WTC11 (cell line): ENCODE data around the gene ACOX3.

Experiments
- ATF1 ChIP-seq: sonication (generic); formaldehyde crosslinking; IDR thresholded peaks from 2 replicates; pipeline ENCODE4 v1.8.1; 2023; ENCODE audit warnings: mild to moderate bottlenecking, moderate library complexity, missing genetic modification reagents
- HMGXB4 ChIP-seq: sonication (generic); formaldehyde crosslinking; IDR thresholded peaks from 2 replicates; pipeline ENCODE4 v1.8.1; 2023; ENCODE audit warnings: mild to moderate bottlenecking, moderate library complexity, missing genetic modification reagents
- KAT7 ChIP-seq: sonication (generic); formaldehyde crosslinking; IDR thresholded peaks from 2 replicates; pipeline ENCODE4 v1.8.1; 2023; ENCODE audit warnings: missing genetic modification reagents, mild to moderate bottlenecking, borderline replicate concordance
- MYBL2 ChIP-seq: sonication (generic); formaldehyde crosslinking; IDR thresholded peaks from 2 replicates; pipeline ENCODE4 v1.8.1; 2023; ENCODE audit warnings: mild to moderate bottlenecking, moderate library complexity, missing genetic modification reagents
- NR1H2 ChIP-seq: sonication (generic); formaldehyde crosslinking; IDR thresholded peaks from 2 replicates; pipeline ENCODE4 v1.9.0; 2021; ENCODE audit warnings: mild to moderate bottlenecking, moderate library complexity, missing genetic modification reagents
- NR3C1 ChIP-seq: sonication (generic); formaldehyde crosslinking; conservative IDR thresholded peaks from 2 replicates; pipeline ENCODE4 v1.8.1; 2023; ENCODE audit warnings: low read depth, mild to moderate bottlenecking, missing genetic modification reagents
- SP1 ChIP-seq: sonication (generic); formaldehyde crosslinking; conservative IDR thresholded peaks from 2 replicates; pipeline ENCODE4 v1.8.1; 2022; ENCODE audit warnings: missing genetic modification reagents
- TEAD4 ChIP-seq: sonication (generic); formaldehyde crosslinking; IDR thresholded peaks from 2 replicates; pipeline ENCODE4 v1.8.0; 2022; ENCODE audit warnings: mild to moderate bottlenecking, missing genetic modification reagents
- ZNF281 ChIP-seq: sonication (generic); formaldehyde crosslinking; IDR thresholded peaks from 2 replicates; pipeline ENCODE4 v1.8.0; 2023; ENCODE audit warnings: mild to moderate bottlenecking, missing genetic modification reagents
- TF ChIP-seq, protein P1 (sequence below): fragments of 250-450 bp; sonication (Bioruptor Pico); IDR thresholded peaks from 2 replicates; pipeline ENCODE4 v1.9.0; 2021; ENCODE audit warnings: mild to moderate bottlenecking
- TF ChIP-seq, protein P2 (sequence below): fragments of 200-600 bp; IDR thresholded peaks from 2 replicates; pipeline ENCODE4 v1.8.0; 2022; ENCODE audit warnings: antibody characterized with exemption
- TF ChIP-seq, protein P3 (sequence below): sonication (generic); formaldehyde crosslinking; IDR thresholded peaks from 2 replicates; pipeline ENCODE4 v1.8.1; 2023; ENCODE audit warnings: mild to moderate bottlenecking, missing genetic modification reagents, moderate library complexity
- TF ChIP-seq, protein P4 (sequence below): sonication (generic); formaldehyde crosslinking; IDR thresholded peaks from 2 replicates; pipeline ENCODE4 v1.8.0; 2022; ENCODE audit warnings: mild to moderate bottlenecking, missing genetic modification reagents
- TF ChIP-seq, protein P5 (sequence below): sonication (generic); formaldehyde crosslinking; IDR thresholded peaks from 2 replicates; pipeline ENCODE4 v1.8.0; 2023; ENCODE audit warnings: missing genetic modification reagents

DNA sequence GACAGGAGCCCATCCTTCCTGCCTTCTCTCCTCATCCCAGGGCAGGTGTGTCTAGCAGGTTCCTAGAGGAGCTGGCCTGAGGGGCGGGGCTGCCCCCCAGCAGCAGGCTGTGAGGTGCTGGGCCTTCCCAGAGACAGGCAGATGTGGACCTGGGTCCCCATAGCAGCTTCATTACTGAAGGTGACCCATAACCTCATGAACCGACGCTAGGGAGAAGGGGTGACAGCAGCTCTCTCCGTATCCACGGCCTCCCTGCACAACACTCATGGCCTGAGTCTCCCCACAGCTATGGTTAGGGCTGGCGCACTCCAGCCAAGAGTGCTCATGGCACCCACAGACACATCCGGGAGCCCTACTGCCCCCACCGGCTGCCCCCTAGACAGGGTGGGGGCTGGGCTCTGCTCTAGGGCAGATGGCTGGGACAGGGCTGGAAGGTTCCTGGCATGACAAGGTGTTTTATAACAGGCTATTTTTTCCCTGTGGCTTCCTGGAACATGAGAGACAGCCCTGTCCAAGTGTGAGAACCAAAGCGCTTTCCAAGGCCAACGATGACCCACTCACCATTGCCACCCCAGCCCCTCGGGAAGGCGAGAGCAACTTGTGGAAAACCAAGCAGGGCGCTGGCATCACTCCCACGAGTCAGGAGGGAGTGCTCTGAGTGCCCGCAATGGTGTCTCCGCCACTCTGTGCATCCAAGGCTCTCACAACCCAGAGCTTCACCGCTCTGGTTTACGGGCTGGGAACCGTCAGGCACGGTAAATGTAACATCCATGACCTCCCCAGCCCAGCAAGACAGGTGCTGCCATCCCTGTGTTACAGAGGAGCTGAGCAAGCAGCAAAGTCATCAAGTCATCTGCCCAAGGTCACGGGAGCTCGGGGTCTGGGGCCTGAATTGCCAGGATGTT, 59.8 kb downstream of the ACOX3 start:
- TF ChIP-seq, protein P1, sequence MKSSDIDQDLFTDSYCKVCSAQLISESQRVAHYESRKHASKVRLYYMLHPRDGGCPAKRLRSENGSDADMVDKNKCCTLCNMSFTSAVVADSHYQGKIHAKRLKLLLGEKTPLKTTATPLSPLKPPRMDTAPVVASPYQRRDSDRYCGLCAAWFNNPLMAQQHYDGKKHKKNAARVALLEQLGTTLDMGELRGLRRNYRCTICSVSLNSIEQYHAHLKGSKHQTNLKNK (CRISPR knock-in tag): no peak
- TF ChIP-seq, protein P2, sequence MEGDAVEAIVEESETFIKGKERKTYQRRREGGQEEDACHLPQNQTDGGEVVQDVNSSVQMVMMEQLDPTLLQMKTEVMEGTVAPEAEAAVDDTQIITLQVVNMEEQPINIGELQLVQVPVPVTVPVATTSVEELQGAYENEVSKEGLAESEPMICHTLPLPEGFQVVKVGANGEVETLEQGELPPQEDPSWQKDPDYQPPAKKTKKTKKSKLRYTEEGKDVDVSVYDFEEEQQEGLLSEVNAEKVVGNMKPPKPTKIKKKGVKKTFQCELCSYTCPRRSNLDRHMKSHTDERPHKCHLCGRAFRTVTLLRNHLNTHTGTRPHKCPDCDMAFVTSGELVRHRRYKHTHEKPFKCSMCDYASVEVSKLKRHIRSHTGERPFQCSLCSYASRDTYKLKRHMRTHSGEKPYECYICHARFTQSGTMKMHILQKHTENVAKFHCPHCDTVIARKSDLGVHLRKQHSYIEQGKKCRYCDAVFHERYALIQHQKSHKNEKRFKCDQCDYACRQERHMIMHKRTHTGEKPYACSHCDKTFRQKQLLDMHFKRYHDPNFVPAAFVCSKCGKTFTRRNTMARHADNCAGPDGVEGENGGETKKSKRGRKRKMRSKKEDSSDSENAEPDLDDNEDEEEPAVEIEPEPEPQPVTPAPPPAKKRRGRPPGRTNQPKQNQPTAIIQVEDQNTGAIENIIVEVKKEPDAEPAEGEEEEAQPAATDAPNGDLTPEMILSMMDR: no peak
- no peak for TF ChIP-seq SP1 (CRISPR knock-in tag)
- TF ChIP-seq MYBL2 (CRISPR knock-in tag): no peak
- no peak for TF ChIP-seq HMGXB4 (CRISPR knock-in tag)
- TF ChIP-seq, protein P3, sequence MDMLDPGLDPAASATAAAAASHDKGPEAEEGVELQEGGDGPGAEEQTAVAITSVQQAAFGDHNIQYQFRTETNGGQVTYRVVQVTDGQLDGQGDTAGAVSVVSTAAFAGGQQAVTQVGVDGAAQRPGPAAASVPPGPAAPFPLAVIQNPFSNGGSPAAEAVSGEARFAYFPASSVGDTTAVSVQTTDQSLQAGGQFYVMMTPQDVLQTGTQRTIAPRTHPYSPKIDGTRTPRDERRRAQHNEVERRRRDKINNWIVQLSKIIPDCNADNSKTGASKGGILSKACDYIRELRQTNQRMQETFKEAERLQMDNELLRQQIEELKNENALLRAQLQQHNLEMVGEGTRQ: no peak
- TF ChIP-seq ATF1 (CRISPR knock-in tag): no peak
- no peak for TF ChIP-seq NR1H2
- TF ChIP-seq ZNF281 (CRISPR knock-in tag): no peak
- no peak for TF ChIP-seq NR3C1
- TF ChIP-seq, protein P4, sequence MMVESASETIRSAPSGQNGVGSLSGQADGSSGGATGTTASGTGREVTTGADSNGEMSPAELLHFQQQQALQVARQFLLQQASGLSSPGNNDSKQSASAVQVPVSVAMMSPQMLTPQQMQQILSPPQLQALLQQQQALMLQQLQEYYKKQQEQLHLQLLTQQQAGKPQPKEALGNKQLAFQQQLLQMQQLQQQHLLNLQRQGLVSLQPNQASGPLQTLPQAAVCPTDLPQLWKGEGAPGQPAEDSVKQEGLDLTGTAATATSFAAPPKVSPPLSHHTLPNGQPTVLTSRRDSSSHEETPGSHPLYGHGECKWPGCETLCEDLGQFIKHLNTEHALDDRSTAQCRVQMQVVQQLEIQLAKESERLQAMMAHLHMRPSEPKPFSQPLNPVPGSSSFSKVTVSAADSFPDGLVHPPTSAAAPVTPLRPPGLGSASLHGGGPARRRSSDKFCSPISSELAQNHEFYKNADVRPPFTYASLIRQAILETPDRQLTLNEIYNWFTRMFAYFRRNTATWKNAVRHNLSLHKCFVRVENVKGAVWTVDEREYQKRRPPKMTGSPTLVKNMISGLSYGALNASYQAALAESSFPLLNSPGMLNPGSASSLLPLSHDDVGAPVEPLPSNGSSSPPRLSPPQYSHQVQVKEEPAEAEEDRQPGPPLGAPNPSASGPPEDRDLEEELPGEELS (CRISPR knock-in tag): no peak
- no peak for TF ChIP-seq KAT7 (CRISPR knock-in tag)
- no peak for TF ChIP-seq TEAD4 (CRISPR knock-in tag)
- TF ChIP-seq, protein P5, sequence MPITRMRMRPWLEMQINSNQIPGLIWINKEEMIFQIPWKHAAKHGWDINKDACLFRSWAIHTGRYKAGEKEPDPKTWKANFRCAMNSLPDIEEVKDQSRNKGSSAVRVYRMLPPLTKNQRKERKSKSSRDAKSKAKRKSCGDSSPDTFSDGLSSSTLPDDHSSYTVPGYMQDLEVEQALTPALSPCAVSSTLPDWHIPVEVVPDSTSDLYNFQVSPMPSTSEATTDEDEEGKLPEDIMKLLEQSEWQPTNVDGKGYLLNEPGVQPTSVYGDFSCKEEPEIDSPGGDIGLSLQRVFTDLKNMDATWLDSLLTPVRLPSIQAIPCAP (CRISPR knock-in tag): no peak
